NCI-H69 (cell line): ENCODE data around the gene MCCC1.
"Not testable (repeated sequence)": the region's sequence is repeated elsewhere in the genome, so short reads cannot be mapped to it uniquely, and the experiment has no call there.

Source experiments
- DNase-seq: peaks from one replicate; lab custom pipeline; 2025; lab: John Stamatoyannopoulos, UW

The MCCC1 gene

GRCh38 chr3:183103950-183104349, 4.7 kb upstream of the MCCC1 start:
- not testable (repeated sequence) for DNase-seq

- DNase-seq = not testable (repeated sequence)
Observed at GRCh38 chr3:183101040-183101439, 1.7 kb upstream of the MCCC1 start.

- DNase-seq = no peak
Observed at GRCh38 chr3:183100376-183100775, 1.1 kb upstream of the MCCC1 start.

GRCh38 chr3:183099838-183100204, 525 bp upstream of the MCCC1 start:
- DNase-seq = no peak

- no peak for DNase-seq
Observed at GRCh38 chr3:183098536-183099025, 715 bp downstream of the MCCC1 start.

GRCh38 chr3:183094711-183095110, 4.6 kb downstream of the MCCC1 start:
- no peak for DNase-seq

GRCh38 chr3:183092256-183092655, 7.0 kb downstream of the MCCC1 start:
- no peak for DNase-seq

GRCh38 chr3:183087184-183087583, 12.1 kb downstream of the MCCC1 start:
- DNase-seq = no peak

- peak; percentile 59 for DNase-seq
Observed at GRCh38 chr3:183085634-183086390, 13.5 kb downstream of the MCCC1 start.

- DNase-seq = no peak
Observed at GRCh38 chr3:183082355-183082915, 16.9 kb downstream of the MCCC1 start.

GRCh38 chr3:183081459-183082183, 17.7 kb downstream of the MCCC1 start:
- DNase-seq = no peak

GRCh38 chr3:183080628-183081027, 18.7 kb downstream of the MCCC1 start:
- DNase-seq = no peak

GRCh38 chr3:183074881-183075280, 24.4 kb downstream of the MCCC1 start:
- no peak for DNase-seq

GRCh38 chr3:183074261-183074660, 25.0 kb downstream of the MCCC1 start:
- DNase-seq = peak; percentile 43

GRCh38 chr3:183073839-183074238, 25.5 kb downstream of the MCCC1 start:
- peak; percentile 9 for DNase-seq

- no peak for DNase-seq
Observed at GRCh38 chr3:183070892-183071291, 28.4 kb downstream of the MCCC1 start.

GRCh38 chr3:183069086-183069485, 30.2 kb downstream of the MCCC1 start:
- DNase-seq = no peak

- not testable (repeated sequence) for DNase-seq
Observed at GRCh38 chr3:183066891-183067290, 32.4 kb downstream of the MCCC1 start.

GRCh38 chr3:183064475-183064874, 34.8 kb downstream of the MCCC1 start:
- DNase-seq = no peak

- DNase-seq = no peak
Observed at GRCh38 chr3:183061391-183062172, 37.7 kb downstream of the MCCC1 start.

GRCh38 chr3:183058351-183058750, 40.9 kb downstream of the MCCC1 start:
- no peak for DNase-seq

- no peak for DNase-seq
Observed at GRCh38 chr3:183050706-183051105, 48.6 kb downstream of the MCCC1 start.
